A172 (cell line): ENCODE measurements around the gene URB2. TPM values are rescaled to one million over a fixed set of nuclear protein-coding genes. Genes with fewer than 3 reads are reported as not detected.
"Not testable (repeated sequence)": the region's sequence is repeated elsewhere in the genome, so short reads cannot be mapped to it uniquely, and the experiment has no call there.

ENCODE experiments used
- DNase-seq: peaks from one replicate; pipeline ENCODE4 v3.0.0-alpha.2; 2015; ENCODE audit warnings: low spot score
- total RNA-seq: library from RNA; depleted of rRNA; stranded (reverse); fragments of >200 nt; shearing (Covaris generic); gene quantifications from 2 replicates; pipeline ENCODE4 v1.2.3, GENCODE V29; 2014; rRNA removed

URB2 gene
- total RNA-seq, 1 experiment from 2014 or later = 20.1 TPM

- no peak for DNase-seq
These were observed 64.6 kb downstream of the URB2 start for GRCh38 chr1:229690662-229691061.

GRCh38 chr1:229691362-229691761, 65.3 kb downstream of the URB2 start:
- DNase-seq = no peak

- no peak for DNase-seq
These were observed 67.3 kb downstream of the URB2 start for GRCh38 chr1:229693129-229693900.

- peak; percentile 85 for DNase-seq
These were observed 68.1 kb downstream of the URB2 start for GRCh38 chr1:229694053-229694693.

- DNase-seq = no peak
These were observed 70.3 kb downstream of the URB2 start for GRCh38 chr1:229696385-229696784.

- no peak for DNase-seq
These were observed 73.7 kb downstream of the URB2 start for GRCh38 chr1:229699613-229700267.

- no peak for DNase-seq
These were observed 78.1 kb downstream of the URB2 start for GRCh38 chr1:229704157-229704556.

GRCh38 chr1:229705152-229705551, 79.1 kb downstream of the URB2 start:
- not testable (repeated sequence) for DNase-seq

- DNase-seq = not testable (repeated sequence)
These were observed 81.1 kb downstream of the URB2 start for GRCh38 chr1:229707127-229707526.

GRCh38 chr1:229709500-229710013, 83.5 kb downstream of the URB2 start:
- DNase-seq = no peak

Other genes starting within 250 kb of the URB2 start
- not detected in 2 replicates for gene ACTA1, start 192.2 kb upstream of the URB2 start, total RNA-seq
- gene NUP133, start 117.9 kb upstream of the URB2 start, total RNA-seq = 52.8 and 64.5 TPM in 2 replicates
- gene ABCB10, start 67.5 kb upstream of the URB2 start, total RNA-seq = 52.0 and 53.3 TPM in 2 replicates
- 24.4 and 26.2 TPM in 2 replicates for gene TAF5L, start 125 bp upstream of the URB2 start, total RNA-seq